CD4-positive, alpha-beta T cell (primary cell): ENCODE measurements around the gene TMEM254. TPM values are rescaled to one million over a fixed set of nuclear protein-coding genes. Genes with fewer than 3 reads are reported as not detected.

Experiments used
- ATAC-seq: fragments of 200-7000 bp; cut with Tn5 transposase; one replicate; pipeline ENCODE4 v1.10.0; 2022; ENCODE audit warnings: mild to moderate bottlenecking; ENCODE audit not compliant: poor library complexity
- CTCF ChIA-PET: fragments of 350-600 bp; sonication (Branson Sonifier 250); formaldehyde crosslinking; loops from one replicate; lab custom pipeline; 2021; ENCODE audit warnings: antibody characterized with exemption, inconsistent platforms; lab: Charles Lee
- POLR2A ChIA-PET: fragments of 350-600 bp; sonication (Branson Sonifier 250); formaldehyde crosslinking; loops from one replicate; lab custom pipeline; 2021; ENCODE audit warnings: antibody characterized with exemption, inconsistent platforms; lab: Charles Lee
- DNase-seq, 14 experiments: peaks; one replicate each; pipeline ENCODE4 v3.0.0-alpha.2; 2013 to 2020; ENCODE audit warnings: mixed read lengths in 2 of 14
- H3K27ac ChIP-seq, 2 donors: one replicate each; pipeline versions ENCODE4 v1.5.1 to v1.7.0; 2013; ENCODE audit warnings: low read length in 2 of 2, low read depth in 1 of 2, mild to moderate bottlenecking in 1 of 2
- H3K27me3 ChIP-seq, 2 experiments: 1 replicate in 1 of 2; 2 replicates in 1 of 2; pipeline versions ENCODE4 v1.6.1 to v1.7.0; 2013; ENCODE audit warnings: low read length in 2 of 2, control low read depth in 1 of 2, mild to moderate bottlenecking in 1 of 2, moderate library complexity in 1 of 2; ENCODE audit not compliant: insufficient read depth in 2 of 2, control insufficient read depth in 1 of 2
- H3K36me3 ChIP-seq: one replicate; pipeline ENCODE4 v1.6.1; 2013; ENCODE audit warnings: low read length, control low read depth; ENCODE audit not compliant: insufficient read depth
- H3K4me1 ChIP-seq: one replicate; pipeline ENCODE4 v1.6.1; 2013; ENCODE audit warnings: low read length, control low read depth; ENCODE audit not compliant: insufficient read depth
- H3K4me3 ChIP-seq: one replicate; pipeline ENCODE4 v1.5.1; 2013; ENCODE audit warnings: mild to moderate bottlenecking, low read length, moderate library complexity
- H3K9me3 ChIP-seq, 2 experiments: 1 replicate in 1 of 2; 2 replicates in 1 of 2; pipeline versions ENCODE4 v1.6.1 to v1.7.0; 2013; ENCODE audit warnings: low read length in 2 of 2, mild to moderate bottlenecking in 2 of 2, control low read depth in 1 of 2, moderate library complexity in 1 of 2; ENCODE audit not compliant: control insufficient read depth in 1 of 2, insufficient read depth in 1 of 2
- H3K27ac Mint-ChIP-seq: one replicate; pipeline ENCODE4 v1.8.0; 2020; ENCODE audit warnings: mixed read lengths
- H3K27me3 Mint-ChIP-seq: one replicate; pipeline ENCODE4 v1.8.0; 2021; ENCODE audit warnings: mixed read lengths
- H3K36me3 Mint-ChIP-seq: one replicate; pipeline ENCODE4 v1.8.0; 2021; ENCODE audit warnings: low read depth, mixed read lengths
- H3K4me1 Mint-ChIP-seq: one replicate; pipeline ENCODE4 v1.8.0; 2021; ENCODE audit warnings: low read depth, mixed read lengths
- H3K4me3 Mint-ChIP-seq: one replicate; pipeline ENCODE4 v1.8.0; 2020; ENCODE audit warnings: mild to moderate bottlenecking, mixed read lengths
- H3K9me3 Mint-ChIP-seq: one replicate; pipeline ENCODE4 v1.8.0; 2020; ENCODE audit warnings: mixed read lengths
- intact Hi-C, 2 experiments: fragments of 100-400 bp; cut with DNase I in 1 of 2; cut with micrococcal nuclease in 1 of 2; formaldehyde crosslinking; loops; one replicate each; pipeline versions ENCODE4 v1.15.1 to v1.9.0; 2023 to 2025; cut with DNase I, micrococcal nuclease
- total RNA-seq, 174 experiments: library from RNA in 2 of 174; stranded (reverse) in 2 of 174; gene quantifications; one replicate each; pipeline ENCODE4 v1.2.3 and lab custom pipeline; 2021 to 2026
- TF ChIP-seq, protein P1 (sequence below): fragments of 200-600 bp; IDR thresholded peaks from one replicate; pipeline ENCODE4 v1.8.0; 2022; ENCODE audit warnings: antibody characterized with exemption, mild to moderate bottlenecking

The TMEM254 gene
- total RNA-seq, 2 experiments from 2014 or later = 4.0 to 5.6 TPM

- Mint-ChIP-seq H3K9me3 (no peaks in the 10 kb centered on the region), H3K4me3 (no peak overlapping the region), H3K27me3 (no peaks in the 10 kb centered on the region), H3K4me1 (no peaks in the 10 kb centered on the region), H3K27ac (no peak overlapping the region), H3K36me3 (no peaks in the 10 kb centered on the region)
- intact Hi-C loops = loop anchor here (10.0 kb wide), 2 partner anchors 482 to 512 kb away; partner anchors contain the start of gene SFTPA2 (in 1 of the 2)
- POLR2A ChIA-PET = no interaction called here
- peak; percentile 82 for ATAC-seq
- TF ChIP-seq, protein P1, sequence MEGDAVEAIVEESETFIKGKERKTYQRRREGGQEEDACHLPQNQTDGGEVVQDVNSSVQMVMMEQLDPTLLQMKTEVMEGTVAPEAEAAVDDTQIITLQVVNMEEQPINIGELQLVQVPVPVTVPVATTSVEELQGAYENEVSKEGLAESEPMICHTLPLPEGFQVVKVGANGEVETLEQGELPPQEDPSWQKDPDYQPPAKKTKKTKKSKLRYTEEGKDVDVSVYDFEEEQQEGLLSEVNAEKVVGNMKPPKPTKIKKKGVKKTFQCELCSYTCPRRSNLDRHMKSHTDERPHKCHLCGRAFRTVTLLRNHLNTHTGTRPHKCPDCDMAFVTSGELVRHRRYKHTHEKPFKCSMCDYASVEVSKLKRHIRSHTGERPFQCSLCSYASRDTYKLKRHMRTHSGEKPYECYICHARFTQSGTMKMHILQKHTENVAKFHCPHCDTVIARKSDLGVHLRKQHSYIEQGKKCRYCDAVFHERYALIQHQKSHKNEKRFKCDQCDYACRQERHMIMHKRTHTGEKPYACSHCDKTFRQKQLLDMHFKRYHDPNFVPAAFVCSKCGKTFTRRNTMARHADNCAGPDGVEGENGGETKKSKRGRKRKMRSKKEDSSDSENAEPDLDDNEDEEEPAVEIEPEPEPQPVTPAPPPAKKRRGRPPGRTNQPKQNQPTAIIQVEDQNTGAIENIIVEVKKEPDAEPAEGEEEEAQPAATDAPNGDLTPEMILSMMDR = peak; percentile 87
- H3K4me1 ChIP-seq = no peaks in the 10 kb centered on the region
- no peak overlapping the region for H3K27ac ChIP-seq
- CTCF ChIA-PET = interaction anchor here (1.3 to 1.5 kb wide), 2 partner anchors 12 to 97 kb away, joined by 4 to 7 read pairs; no protein-coding TSS in a partner anchor
- H3K9me3 ChIP-seq = no peaks in the 10 kb centered on the region
- no peak overlapping the region for H3K4me3 ChIP-seq
- no peaks in the 10 kb centered on the region for H3K36me3 ChIP-seq
- peak; percentile 35 to 81 (median 62) for DNase-seq
- peaks cover 0 to 5% of the 10 kb centered on the region in 2 experiments for H3K27me3 ChIP-seq
Measured at GRCh38 chr10:80046629-80047441, 31.6 kb upstream of the TMEM254 start.

DNA sequence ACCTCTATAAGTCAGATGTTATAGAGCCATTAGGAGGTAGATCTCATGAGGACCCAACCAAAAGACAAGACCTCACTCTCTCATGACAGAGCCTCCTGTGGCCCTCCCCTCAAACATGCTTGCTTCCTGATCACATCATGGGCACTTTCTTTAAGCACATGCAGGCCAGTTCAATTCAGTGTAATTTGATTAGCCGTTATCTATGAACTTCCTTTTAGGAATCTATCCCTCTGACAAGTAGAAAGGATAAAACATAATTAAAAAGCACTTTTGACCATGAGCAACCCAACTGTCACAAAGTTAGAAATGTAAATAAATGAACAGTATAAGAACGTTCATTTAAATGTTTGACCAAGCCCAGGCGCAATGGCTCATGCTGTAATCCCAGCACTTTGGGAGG, 27.7 kb upstream of the TMEM254 start:
- H3K4me3 Mint-ChIP-seq = no peak overlapping the region
- no peaks in the 10 kb centered on the region for H3K36me3 ChIP-seq
- peaks cover 0 to 5% of the 10 kb centered on the region in 2 experiments for H3K27me3 ChIP-seq
- no peaks in the 10 kb centered on the region for H3K4me1 ChIP-seq
- H3K9me3 ChIP-seq = no peaks in the 10 kb centered on the region
- no peaks in the 10 kb centered on the region for H3K9me3 Mint-ChIP-seq
- intact Hi-C loops = no loop called here
- H3K27ac ChIP-seq = no peak overlapping the region
- H3K27ac Mint-ChIP-seq = no peak overlapping the region
- H3K4me1 Mint-ChIP-seq = no peaks in the 10 kb centered on the region
- no peaks in the 10 kb centered on the region for H3K27me3 Mint-ChIP-seq
- ChIA-PET CTCF (no interaction called here), POLR2A (no interaction called here)
- no peaks in the 10 kb centered on the region for H3K36me3 Mint-ChIP-seq
- TF ChIP-seq, protein P1 = no peak
- H3K4me3 ChIP-seq = no peak overlapping the region
- ATAC-seq (no peak), DNase-seq (no peak)

GRCh38 chr10:80051993-80052392, 26.5 kb upstream of the TMEM254 start:
- no peaks in the 10 kb centered on the region for H3K36me3 ChIP-seq
- Mint-ChIP-seq H3K36me3 (no peaks in the 10 kb centered on the region), H3K27ac (no peak overlapping the region), H3K9me3 (no peaks in the 10 kb centered on the region), H3K27me3 (no peaks in the 10 kb centered on the region), H3K4me3 (no peak overlapping the region), H3K4me1 (no peaks in the 10 kb centered on the region)
- ATAC-seq (no peak), DNase-seq (no peak)
- TF ChIP-seq, protein P1 = no peak
- no peak overlapping the region for H3K27ac ChIP-seq
- no peaks in the 10 kb centered on the region for H3K9me3 ChIP-seq
- H3K27me3 ChIP-seq = peaks cover 0 to 4% of the 10 kb centered on the region in 2 experiments
- ChIA-PET POLR2A (no interaction called here), CTCF (interaction anchor here (0.7 kb wide), 1 partner anchor 22 kb away, joined by 3 read pairs; no protein-coding TSS in a partner anchor)
- H3K4me3 ChIP-seq = no peak overlapping the region
- intact Hi-C loops = no loop called here
- H3K4me1 ChIP-seq = no peaks in the 10 kb centered on the region
